Measurements from ENCODE around the gene HOXC12. TPM values are rescaled to one million over a fixed set of nuclear protein-coding genes. Genes with fewer than 3 reads are reported as not detected.

HOXC12 gene
- total RNA-seq, 4 donors from 2014 or later: not detected

GRCh38 chr12:53956251-53956887 is 1.7 kb downstream of the HOXC12 start:
- H3K27me3 ChIP-seq: peaks cover 43 to 100% (median 79%) of the 10 kb centered on the region in 4 donors
- H3K27ac ChIP-seq: no peak overlapping the region
- no peak for DNase-seq
- no peaks in the 10 kb centered on the region for H3K9me3 ChIP-seq
- intact Hi-C loops (cut with DNase I): no loop called here
- no peak overlapping the region for H3K4me3 ChIP-seq
- WGBS, 2 donors: 12 to 14% methylated on average over 10 to 21 of the region's 25 CpGs
- peaks cover 5 to 55% (median 11%) of the 10 kb centered on the region in 3 donors for H3K4me1 ChIP-seq
- no peaks in the 10 kb centered on the region for H3K36me3 ChIP-seq
- TF ChIP-seq CTCF (IDR thresholded peaks at IDR 0.05) (no peak), POLR2A (IDR thresholded peaks at IDR 0.05) (no peak)

DNA sequence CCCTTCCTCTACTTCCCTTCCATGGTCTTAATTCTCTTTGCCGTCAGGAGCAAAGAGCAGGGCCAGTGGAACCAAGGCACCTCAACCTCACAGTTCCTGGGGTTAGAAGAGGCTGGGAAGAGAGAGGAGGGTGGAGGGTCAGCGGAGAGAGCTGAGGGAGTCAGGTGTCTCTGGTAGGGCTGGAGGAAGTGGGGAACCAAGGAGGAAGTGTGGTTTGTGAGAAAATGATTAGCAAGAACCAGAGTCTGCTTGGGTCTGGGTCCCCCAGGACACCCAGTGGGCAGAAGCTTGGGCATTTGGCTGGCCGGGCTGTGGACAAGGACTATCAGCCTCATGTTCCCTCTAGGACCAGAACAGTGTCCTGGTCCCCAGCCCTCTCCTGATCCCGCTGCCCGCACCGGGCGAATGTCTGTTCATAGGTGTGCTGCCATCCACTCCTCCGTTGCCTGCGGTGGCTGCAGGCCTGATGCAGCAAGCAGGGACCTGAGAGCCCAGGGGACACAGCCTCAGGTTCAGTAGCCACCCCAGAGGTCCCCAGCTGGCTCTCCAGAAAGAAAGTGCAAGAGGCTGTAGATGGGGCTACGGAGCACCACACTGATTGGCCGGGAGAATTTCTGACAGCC is 2.3 kb downstream of the HOXC12 start:
- H3K4me3 ChIP-seq: no peak overlapping the region
- no peaks in the 10 kb centered on the region for H3K9me3 ChIP-seq
- DNase-seq: no peak
- peaks cover 5 to 53% (median 11%) of the 10 kb centered on the region in 3 donors for H3K4me1 ChIP-seq
- WGBS, 2 donors: 5 to 14% methylated on average over 4 of the region's 11 CpGs
- H3K27ac ChIP-seq: no peak overlapping the region
- no peaks in the 10 kb centered on the region for H3K36me3 ChIP-seq
- no peak for TF ChIP-seq CTCF (IDR thresholded peaks at IDR 0.05)
- no peak for TF ChIP-seq POLR2A (IDR thresholded peaks at IDR 0.05)
- intact Hi-C loops (cut with DNase I): no loop called here
- H3K27me3 ChIP-seq: peaks cover 41 to 100% (median 78%) of the 10 kb centered on the region in 4 donors

DNA sequence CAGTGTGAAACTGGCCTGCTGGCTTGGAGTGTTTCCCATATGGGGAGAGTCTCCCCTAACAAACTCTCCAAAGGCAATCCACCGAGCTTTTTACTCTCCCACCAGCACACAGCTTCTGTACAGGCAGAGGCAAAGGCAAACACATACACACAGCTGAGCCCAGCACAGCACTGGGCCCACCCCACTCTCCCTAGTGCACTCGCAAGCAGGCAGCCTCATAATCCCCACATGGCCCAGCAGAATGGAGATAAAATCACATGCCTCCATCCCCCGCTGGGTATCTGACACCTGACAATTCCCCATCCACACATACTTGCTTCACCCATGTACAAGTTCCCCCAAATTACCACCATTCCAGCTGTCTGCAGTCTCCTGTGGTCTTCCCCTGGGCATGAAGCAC is 3.4 kb downstream of the HOXC12 start:
- peaks cover 35 to 100% (median 76%) of the 10 kb centered on the region in 4 donors for H3K27me3 ChIP-seq
- TF ChIP-seq POLR2A (IDR thresholded peaks at IDR 0.05) (no peak), CTCF (IDR thresholded peaks at IDR 0.05) (no peak)
- H3K4me3 ChIP-seq: no peak overlapping the region
- H3K36me3 ChIP-seq: no peaks in the 10 kb centered on the region
- intact Hi-C loops (cut with DNase I): no loop called here
- WGBS, 2 donors: 26 to 28% methylated on average over 2 to 3 of the region's 3 CpGs
- H3K9me3 ChIP-seq: no peaks in the 10 kb centered on the region
- no peak overlapping the region for H3K27ac ChIP-seq
- no peak for DNase-seq
- peaks cover 5 to 43% (median 8%) of the 10 kb centered on the region in 3 donors for H3K4me1 ChIP-seq

- no peak for TF ChIP-seq CTCF (IDR thresholded peaks at IDR 0.05)
- no peak for TF ChIP-seq POLR2A (IDR thresholded peaks at IDR 0.05)
- Histone ChIP-seq H3K27ac (no peak overlapping the region), H3K36me3 (no peaks in the 10 kb centered on the region), H3K4me1 (peaks cover 5 to 48% (median 6%) of the 10 kb centered on the region in 3 donors), H3K4me3 (no peak overlapping the region), H3K27me3 (peaks cover 34 to 100% (median 78%) of the 10 kb centered on the region in 4 donors), H3K9me3 (no peaks in the 10 kb centered on the region)
- 10 to 16% methylated on average over 4 of the region's 4 CpGs for WGBS, 2 donors
- no peak for DNase-seq
- intact Hi-C loops (cut with DNase I): no loop called here
These were observed 4.6 kb downstream of the HOXC12 start for GRCh38 chr12:53959314-53959713.

Data from esophagus squamous epithelium (tissue), 5 donors.